NCI-H1436 (cell line): ENCODE data around the gene CFAP299.
"Not testable (repeated sequence)": the region's sequence is repeated elsewhere in the genome, so short reads cannot be mapped to it uniquely, and the experiment has no call there.

ENCODE experiments used
- DNase-seq: peaks from one replicate; lab custom pipeline; 2025; lab: John Stamatoyannopoulos, UW

CFAP299 gene

GRCh38 chr4:80335554-80336358, at the start of gene CFAP299:
Gene CFAP299, plus strand, starts transcription at chr4:80335730.
- peak; percentile 81 for DNase-seq

DNA sequence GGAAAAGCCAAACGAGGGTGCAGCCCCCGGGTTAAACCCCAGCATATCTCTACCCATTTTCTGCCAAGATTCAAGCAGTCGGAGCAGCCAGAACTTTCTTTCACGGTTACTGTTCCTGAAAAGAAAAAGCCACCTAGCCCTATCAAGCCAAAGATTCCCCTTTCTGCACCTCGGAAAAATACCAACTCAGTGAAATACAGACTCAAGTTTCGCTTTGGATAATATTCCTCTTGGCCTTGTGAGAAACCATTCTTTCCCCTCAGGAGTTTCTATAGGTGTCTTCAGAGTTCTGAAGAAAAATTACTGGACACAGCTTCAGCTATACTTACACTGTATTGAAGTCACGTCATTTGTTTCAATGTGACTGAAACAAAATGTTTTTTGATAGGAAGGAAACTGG, 49.1 kb upstream of the CFAP299 start:
- no peak for DNase-seq

DNA sequence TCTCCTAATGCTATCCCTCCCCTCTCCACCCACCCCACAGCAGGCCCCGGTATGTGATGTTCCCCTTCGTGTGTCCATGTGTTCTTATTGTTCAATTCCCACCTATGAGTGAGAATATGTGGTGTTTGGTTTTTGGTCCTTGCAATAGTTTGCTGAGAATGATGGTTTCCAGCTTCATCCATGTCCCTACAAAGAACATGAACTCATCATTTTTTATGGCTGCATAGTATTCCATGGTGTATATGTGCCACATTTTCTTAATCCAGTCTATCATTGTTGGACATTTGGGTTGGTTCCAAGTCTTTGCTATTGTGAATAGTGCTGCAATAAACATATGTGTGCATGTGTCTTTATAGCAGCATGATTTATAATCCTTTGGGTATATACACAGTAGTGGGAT, 44.9 kb upstream of the CFAP299 start:
- not testable (repeated sequence) for DNase-seq

DNA sequence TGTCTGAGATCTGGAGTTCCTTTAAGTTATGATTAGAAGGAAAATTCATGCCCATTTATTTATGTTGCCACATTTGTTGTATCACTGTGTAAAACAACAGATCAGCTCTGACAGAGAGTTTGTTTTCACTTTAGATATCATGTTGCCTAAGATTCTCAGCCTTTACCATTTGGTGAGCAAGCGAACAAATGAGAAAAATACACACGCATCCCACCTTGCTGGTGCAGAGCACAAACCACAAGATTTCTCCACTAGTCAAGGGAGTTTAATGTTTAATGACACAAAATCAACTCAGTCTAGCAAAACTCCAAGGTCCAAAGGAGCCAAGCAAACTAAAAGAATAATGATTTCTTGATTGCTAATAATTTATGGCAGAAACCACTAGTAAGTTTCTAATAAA, 41.3 kb upstream of the CFAP299 start:
- DNase-seq: no peak

GRCh38 chr4:80295336-80295735, 40.2 kb upstream of the CFAP299 start:
- no peak for DNase-seq

DNA sequence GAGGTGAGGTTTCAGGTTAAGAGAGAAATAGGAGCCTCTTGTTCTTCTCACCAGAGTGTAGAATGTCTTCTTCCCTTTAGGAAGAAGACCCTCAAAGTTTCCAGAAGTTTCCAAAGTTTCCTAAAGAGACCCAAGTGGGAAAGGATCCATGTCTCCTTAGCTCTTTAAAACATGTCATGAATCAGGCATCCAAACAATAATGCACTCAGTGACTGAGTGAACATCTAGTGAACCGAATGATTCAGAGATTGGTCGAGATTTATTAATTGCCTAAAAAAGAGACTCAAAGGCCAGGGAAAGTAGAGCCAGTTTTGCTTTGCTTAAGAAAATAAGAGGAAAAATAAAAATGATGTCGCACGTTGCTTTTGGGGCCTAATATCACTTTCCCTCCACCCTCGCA, 39.7 kb upstream of the CFAP299 start:
- DNase-seq: no peak

DNA sequence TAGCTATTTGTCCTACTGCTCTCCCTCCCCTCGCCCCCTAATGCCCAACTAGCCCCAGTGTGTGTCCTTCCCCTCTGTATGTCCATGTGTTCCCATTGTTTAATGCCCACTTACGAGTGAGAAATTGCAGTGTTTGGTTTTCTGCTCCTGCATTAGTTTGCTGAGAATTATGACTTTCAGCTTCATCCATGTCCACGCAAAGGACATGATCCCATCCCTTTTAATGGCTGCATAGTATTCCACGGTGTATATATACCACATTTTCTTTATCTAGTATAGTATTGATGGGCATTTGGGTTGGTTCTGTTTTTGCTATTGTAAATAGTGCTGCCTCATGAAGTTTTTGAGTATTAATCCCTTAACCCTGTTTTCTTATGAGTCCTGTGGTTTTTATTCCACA, 33.6 kb upstream of the CFAP299 start:
- DNase-seq: no peak

DNA sequence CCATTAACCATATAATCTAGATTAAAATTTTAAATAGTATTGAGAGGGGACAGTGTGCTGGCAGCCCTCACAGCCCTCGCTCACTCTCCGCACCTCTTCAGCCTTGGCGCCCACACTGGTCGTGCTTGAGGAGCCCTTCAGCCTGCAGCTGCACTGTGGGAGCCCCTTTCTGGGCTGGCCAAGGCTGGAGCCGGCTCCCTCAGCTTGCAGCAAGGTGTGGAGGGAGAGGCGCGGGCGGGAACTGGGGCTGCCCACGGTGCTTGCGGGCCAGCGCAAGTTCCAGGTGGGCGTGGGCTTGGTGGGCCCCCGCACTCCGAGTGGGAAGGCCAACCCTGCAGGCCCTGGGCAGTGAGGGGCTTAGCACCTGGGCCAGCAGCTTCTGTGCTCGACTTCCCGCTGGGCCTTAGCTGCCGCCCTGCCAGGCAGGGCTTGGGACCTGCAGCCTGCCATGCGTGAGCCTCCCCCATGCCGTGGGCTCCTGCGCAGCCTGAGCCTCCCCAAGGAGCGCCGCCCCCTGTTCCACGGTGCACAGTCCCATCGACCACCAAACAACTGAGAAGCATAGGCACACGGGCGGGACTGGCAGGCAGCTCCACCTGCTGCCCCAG, 32.8 kb upstream of the CFAP299 start:
- DNase-seq: no peak

DNA sequence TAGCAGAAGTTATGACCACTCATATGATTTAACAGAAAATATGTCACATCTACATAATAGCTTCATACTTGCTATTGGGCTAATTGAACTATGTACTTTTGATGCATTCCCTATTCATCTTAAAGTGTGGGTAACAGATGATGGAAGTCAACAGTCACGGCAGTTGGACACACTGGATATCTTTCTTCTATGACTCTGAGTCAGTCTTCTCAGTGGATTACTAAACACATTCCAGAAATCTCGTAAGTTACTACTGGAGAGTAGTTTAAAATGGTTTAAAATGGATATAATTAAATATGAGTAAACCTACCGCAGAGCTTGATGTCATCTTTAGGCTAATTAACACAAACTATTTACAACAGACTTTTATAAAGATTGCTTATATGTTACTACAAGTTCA, 30.1 kb upstream of the CFAP299 start:
- no peak for DNase-seq

- DNase-seq: no peak
These were observed 29.3 kb upstream of the CFAP299 start for GRCh38 chr4:80306260-80306659.

- DNase-seq: peak; percentile 85
These were observed 28.3 kb upstream of the CFAP299 start for GRCh38 chr4:80307183-80307735.

- no peak for DNase-seq
These were observed 27.6 kb upstream of the CFAP299 start for GRCh38 chr4:80307774-80308465.

- no peak for DNase-seq
These were observed 27.1 kb upstream of the CFAP299 start for GRCh38 chr4:80308466-80308822.

- no peak for DNase-seq
These were observed 26.1 kb upstream of the CFAP299 start for GRCh38 chr4:80309294-80310004.

- no peak for DNase-seq
These were observed 24.4 kb upstream of the CFAP299 start for GRCh38 chr4:80311130-80311529.

DNA sequence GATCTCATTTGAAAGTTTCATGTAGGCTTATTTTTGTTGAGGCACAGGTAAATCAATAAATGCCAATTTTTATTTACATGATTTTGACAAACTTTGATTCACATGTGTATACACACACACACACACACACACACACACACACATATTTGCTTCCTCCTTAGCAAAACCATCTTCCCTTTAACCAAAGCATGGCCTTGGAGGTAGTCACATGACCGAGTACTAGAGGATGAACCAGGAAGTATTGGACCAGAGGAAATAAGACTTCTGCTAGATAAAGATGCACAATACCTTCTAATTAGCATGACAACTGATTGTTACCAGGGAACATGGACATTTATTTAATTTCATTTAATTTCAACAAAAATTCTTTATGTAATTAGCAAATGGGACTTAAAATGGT, 23.4 kb upstream of the CFAP299 start:
- DNase-seq: no peak

DNA sequence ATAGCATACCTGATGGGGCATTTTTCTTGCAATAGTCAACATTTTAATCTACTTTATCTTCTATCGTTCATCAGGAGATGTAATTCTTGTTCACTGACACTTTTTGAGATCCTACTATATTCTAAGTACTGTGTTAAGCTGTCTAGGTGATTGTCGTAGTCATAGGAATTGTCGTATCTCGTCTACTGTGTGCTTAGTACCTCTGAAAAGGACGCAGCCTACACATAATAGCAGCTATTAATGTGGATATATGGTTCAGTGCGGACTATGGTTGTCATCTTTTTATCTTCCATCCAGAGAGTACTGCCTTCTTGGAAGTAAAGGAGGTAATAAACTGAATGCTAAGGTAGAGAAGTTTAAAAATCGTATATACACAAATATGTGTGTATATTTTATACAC, 21.9 kb upstream of the CFAP299 start:
- DNase-seq: no peak

GRCh38 chr4:80315848-80316247, 19.7 kb upstream of the CFAP299 start:
- not testable (repeated sequence) for DNase-seq

- DNase-seq: no peak
These were observed 14.2 kb upstream of the CFAP299 start for GRCh38 chr4:80321341-80321740.

- no peak for DNase-seq
These were observed 13.8 kb upstream of the CFAP299 start for GRCh38 chr4:80321776-80322175.

DNA sequence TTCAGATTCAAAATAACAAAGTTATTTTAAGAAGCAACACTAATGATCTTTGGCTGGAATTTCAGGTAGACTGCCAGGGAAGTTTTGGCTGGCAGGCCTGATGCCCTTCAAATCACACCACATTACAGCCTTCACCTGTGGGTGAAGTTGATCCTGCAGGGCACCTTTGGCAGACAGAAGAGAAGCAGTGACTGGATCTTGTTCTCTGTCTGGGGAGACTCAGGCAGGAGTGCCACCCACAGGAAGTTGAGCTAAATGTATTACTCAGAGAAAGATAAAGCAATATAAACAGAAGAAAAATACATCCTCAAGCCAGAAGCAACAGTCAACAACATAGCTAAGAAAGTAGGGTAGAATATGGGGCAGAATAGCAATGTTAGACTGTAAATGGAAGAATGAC, 12.8 kb upstream of the CFAP299 start:
- DNase-seq: no peak

GRCh38 chr4:80324171-80324570, 11.4 kb upstream of the CFAP299 start:
- no peak for DNase-seq
